GM13976 (cell line): ENCODE data around the gene SRP68.

Experiments
- DNase-seq: peaks from one replicate; pipeline ENCODE4 v3.0.0; 2012; ENCODE audit warnings: low spot score
- CTCF ChIP-seq: IDR thresholded peaks from 2 replicates; pipeline ENCODE4 v1.5.1; 2012; ENCODE audit warnings: borderline replicate concordance, mild to moderate bottlenecking; ENCODE audit not compliant: insufficient read depth; ENCODE audit errors: extremely low read depth, missing control alignments, control extremely low read depth
- in situ Hi-C: fragments of 300-500 bp; cut with MboI; formaldehyde crosslinking; loops from one replicate; pipeline ENCODE4 v1.12.0; 2022; ENCODE audit warnings: low sequenced_read_pairs, mixed read lengths, inconsistent platforms; ENCODE audit not compliant: unreplicated experiment

Gene SRP68

GRCh38 chr17:76027159-76027839 is 45.0 kb downstream of the SRP68 start, which contains the start of gene EVPL:
Gene EVPL, minus strand, starts transcription at chr17:76027306. Its CDS starts 108 bp downstream, at chr17:76027198.
- TF ChIP-seq CTCF = no peak
- in situ Hi-C loops = no loop called here
- DNase-seq = no peak

GRCh38 chr17:76026714-76027158 is 45.6 kb downstream of the SRP68 start:
- in situ Hi-C loops = no loop called here
- no peak for TF ChIP-seq CTCF
- DNase-seq = no peak

- TF ChIP-seq CTCF = no peak
- in situ Hi-C loops = no loop called here
- DNase-seq = no peak
Observed at GRCh38 chr17:76025294-76025693, 47.0 kb downstream of the SRP68 start.

GRCh38 chr17:76024353-76024752 is 48.0 kb downstream of the SRP68 start:
- in situ Hi-C loops = no loop called here
- DNase-seq = no peak
- no peak for TF ChIP-seq CTCF

GRCh38 chr17:76023900-76024237 is 48.4 kb downstream of the SRP68 start:
- in situ Hi-C loops = no loop called here
- no peak for DNase-seq
- no peak for TF ChIP-seq CTCF

GRCh38 chr17:76022973-76023899 is 49.1 kb downstream of the SRP68 start:
- in situ Hi-C loops = no loop called here

More at GRCh38 chr17:76022973-76023899, 49.1 kb downstream of the SRP68 start:
- DNase-seq = no peak
- TF ChIP-seq CTCF = no peak
